NCI-H2196 treated with DMSO at 0.1 percent for 48 hours (cell line): ENCODE results near the gene UTP14A.
"Not testable (repeated sequence)": the region's sequence is repeated elsewhere in the genome, so short reads cannot be mapped to it uniquely, and the experiment has no call there.

Experiments used
- DNase-seq: peaks from one replicate; lab custom pipeline; 2025; ENCODE audit not compliant: unreplicated experiment; lab: John Stamatoyannopoulos, UW

The UTP14A gene, protein sequence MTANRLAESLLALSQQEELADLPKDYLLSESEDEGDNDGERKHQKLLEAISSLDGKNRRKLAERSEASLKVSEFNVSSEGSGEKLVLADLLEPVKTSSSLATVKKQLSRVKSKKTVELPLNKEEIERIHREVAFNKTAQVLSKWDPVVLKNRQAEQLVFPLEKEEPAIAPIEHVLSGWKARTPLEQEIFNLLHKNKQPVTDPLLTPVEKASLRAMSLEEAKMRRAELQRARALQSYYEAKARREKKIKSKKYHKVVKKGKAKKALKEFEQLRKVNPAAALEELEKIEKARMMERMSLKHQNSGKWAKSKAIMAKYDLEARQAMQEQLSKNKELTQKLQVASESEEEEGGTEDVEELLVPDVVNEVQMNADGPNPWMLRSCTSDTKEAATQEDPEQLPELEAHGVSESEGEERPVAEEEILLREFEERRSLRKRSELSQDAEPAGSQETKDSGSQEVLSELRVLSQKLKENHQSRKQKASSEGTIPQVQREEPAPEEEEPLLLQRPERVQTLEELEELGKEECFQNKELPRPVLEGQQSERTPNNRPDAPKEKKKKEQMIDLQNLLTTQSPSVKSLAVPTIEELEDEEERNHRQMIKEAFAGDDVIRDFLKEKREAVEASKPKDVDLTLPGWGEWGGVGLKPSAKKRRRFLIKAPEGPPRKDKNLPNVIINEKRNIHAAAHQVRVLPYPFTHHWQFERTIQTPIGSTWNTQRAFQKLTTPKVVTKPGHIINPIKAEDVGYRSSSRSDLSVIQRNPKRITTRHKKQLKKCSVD

DNA sequence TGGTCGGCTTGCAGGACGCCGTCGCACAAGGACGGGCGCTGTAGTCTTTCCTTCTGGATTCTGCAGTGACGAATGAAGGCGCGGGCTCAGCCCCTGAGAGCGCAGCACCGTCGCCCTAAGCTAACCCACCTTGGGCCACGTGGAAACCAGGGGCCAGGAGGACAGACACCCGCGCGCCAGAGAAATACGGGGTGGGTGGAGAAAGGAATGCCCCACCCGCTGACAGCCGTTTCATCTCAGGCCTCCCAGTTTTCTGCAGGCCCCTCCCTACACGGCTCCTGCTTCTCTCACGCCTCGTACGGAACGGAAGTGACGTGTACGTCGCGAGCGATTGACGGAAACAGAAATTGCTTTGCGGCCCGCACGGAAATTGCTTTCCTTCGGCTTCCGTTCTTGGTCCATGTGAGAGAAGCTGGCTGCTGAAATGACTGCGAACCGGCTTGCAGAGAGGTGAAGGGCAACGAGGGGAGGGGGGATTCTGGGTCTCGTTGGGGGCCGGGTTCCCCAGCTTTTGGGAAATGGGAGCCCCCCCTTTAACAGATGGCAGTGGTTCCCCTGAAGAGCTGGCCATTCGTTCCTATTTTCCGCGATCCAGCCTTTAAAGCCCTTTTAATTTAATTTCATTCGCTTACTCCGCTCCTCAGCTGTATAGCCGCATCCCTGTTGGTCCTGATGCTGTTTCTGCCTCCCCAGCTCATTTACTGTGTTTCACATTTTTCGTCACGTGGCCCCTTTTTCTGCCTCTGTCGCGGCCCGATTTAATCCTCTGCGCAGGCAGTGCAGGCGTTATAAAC lies at the start of gene UTP14A:
TSS of gene UTP14A (plus strand) at position 378 of the 794 bp plus-strand sequence. CDS start at position 425, 47 bp downstream.
- peak; percentile 77 for DNase-seq

DNA sequence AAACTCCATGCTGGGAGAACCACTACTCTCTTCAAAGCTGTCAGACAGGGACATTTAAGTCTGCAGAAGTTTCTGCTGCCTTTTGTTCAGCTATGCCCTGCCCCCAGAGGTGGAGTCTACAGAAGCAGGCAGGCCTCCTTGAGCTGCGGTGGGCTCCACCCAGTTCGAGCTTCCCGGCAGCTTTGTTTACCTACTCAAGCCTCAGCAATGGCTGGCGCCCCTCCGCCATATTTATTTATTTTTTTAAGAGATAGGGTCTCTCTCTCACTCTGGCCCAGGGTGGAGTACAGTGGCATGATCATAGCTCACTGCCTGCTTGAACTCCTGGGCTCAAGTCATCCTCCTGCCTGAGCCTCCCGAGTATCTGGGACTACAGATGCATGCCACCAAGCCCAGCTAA lies 46.8 kb upstream of the UTP14A start:
- not testable (repeated sequence) for DNase-seq

GRCh38 chrX:129866321-129866720 lies 39.6 kb upstream of the UTP14A start:
- not testable (repeated sequence) for DNase-seq

DNA sequence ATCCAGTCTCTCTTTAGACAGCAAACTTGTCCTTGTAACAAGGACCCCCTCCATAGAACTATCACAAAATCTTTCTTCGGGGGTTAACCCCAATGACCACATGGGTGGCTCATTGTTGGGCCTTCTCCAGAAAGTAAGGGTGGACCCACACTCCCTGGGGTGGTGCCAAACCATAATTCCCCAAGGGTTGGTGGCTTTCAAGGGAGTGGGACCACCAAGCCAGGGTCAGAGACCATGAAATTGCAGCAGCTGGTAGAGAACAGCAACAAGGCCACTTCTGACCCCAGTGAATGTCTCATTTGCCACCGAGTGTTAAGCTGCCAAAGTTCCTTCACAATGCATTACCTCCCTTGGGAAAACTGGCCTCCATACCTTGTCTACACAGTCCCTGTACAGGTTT lies 33.4 kb upstream of the UTP14A start:
- DNase-seq = no peak

DNA sequence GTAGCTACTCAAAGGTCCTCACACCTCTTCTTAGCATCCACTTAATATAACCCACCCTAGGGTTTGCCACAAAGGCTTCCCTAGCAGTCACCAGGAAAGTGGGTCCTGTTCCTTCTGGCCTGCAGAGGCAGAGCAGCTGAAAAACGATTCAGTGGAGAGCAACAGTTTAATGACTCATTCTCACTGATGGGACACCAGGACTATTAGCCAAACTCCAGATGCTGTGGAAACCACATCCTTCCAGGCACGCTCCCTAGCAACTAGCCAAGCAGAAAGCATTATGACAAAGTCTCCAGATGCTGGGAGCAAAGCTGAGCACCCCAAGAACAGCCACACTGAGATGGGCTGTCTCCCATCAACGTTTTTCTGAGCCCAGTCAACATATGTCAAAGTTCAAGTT lies 30.3 kb upstream of the UTP14A start:
- no peak for DNase-seq

DNA sequence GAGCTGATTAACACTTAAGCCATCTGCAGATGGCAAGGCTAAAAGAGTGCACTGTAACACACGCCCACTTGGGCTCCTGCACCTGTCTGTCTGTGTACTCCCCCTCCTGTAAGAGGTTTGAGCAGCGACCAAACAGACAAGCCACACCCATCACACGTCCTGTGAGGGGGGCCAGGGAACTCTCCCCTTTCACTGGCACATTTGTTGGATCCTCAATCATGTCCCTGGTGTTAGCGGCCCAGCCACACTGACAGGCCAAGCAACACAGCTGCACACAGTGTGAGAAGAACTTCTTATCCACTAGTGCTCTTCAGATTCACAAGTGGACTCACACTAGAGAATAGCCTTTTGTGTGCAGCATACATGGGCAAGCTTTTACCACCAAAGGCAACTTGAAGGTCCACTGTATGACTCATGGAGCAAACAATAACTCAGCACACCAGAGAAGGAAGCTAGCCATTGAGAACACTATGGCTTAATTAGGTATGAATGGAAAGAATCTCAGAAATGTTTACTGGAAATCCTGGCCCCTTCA lies 29.1 kb upstream of the UTP14A start:
- DNase-seq = peak; percentile 46

DNA sequence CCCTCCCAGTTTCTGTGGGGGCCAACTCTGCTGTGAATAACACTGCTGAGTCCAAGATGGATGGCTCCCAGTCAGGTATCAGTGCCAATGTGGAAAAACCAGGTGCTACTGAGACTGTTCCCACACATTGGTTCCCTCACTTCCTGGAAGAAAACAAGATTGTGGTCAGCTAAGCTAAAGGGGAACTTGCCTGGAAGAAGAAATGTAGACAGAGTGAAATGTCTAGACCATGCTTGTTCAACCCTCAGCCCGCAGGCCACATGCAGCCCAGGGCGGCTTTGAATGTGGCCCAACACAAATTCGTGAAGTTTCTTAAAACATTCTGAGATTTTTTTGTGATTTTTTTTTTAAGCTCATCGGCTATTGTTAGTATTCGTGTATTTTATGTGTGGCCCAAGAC lies 28.6 kb upstream of the UTP14A start:
- no peak for DNase-seq

DNA sequence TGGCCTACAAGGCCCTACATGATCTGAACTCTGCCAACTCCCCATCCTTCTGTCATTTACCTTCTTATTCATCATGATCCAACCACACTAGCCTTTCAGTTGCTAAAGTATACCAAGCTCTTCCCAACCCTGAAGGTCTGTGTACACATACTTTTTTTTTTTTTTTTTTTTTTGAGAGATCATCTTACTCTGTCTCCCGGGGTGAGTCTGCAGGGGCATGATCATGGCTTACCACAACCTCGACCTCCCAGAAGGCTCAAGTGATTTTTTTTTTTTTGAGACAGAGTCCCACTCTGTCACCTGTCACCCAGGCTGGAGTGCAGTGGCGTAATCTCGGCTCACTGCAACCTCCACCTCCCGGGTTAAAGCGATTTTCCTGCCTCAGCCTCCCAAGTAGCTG lies 5.9 kb upstream of the UTP14A start:
- no peak for DNase-seq

- DNase-seq = no peak
Measured at GRCh38 chrX:129908636-129909035, 2.7 kb downstream of the UTP14A start.

GRCh38 chrX:129925305-129926092 lies 19.5 kb downstream of the UTP14A start:
- peak; percentile 30 for DNase-seq

GRCh38 chrX:129930941-129931410 lies 25.0 kb downstream of the UTP14A start:
- no peak for DNase-seq

GRCh38 chrX:129931411-129932015 lies 25.5 kb downstream of the UTP14A start:
- DNase-seq = peak; percentile 70

GRCh38 chrX:129932016-129932820 lies 26.3 kb downstream of the UTP14A start:
- DNase-seq = peak; percentile 63

DNA sequence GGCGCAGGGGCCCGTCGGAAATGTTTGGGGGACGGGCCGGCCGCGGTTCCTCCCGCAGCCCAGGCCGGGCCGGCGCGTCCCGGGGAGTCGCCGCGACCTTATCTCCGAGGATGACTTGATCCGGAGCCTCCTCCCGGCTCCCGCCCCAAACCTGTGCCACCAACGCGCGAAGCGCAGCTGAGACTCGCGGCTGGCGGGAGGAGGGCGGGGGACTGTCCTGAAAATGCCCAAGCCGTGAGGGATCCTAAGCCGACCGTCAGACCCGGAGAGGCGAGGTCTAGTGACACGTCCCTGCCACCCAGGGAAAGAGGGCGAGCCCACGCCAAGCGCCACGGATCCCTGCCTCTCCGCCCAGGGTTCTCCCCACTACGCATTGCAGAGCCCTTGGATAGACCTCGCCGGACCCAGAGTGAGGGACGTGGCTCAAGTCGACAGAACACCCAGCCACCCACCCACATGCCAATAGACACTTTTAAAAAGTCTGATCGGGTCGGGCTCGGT lies 26.9 kb downstream of the UTP14A start:
- DNase-seq = no peak

DNA sequence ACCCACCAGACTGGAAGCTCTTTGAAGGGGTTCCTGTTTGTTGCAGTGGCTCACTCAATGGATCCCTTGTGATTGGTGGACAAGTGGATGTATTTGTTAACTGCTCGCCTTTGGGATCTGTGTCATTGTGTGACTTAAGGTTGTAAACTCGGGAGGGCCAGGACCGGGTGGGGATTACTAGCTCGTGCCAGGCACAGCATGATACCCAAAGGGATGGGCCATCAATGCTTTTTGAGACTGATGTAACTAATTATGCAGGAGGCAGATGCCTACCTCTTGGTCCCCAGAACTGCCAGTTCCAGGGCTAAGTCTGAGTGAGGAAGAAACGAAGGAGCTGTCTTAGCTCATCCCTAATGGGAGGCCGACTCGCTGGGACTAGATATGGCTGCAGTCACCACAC lies 27.7 kb downstream of the UTP14A start:
- no peak for DNase-seq

DNA sequence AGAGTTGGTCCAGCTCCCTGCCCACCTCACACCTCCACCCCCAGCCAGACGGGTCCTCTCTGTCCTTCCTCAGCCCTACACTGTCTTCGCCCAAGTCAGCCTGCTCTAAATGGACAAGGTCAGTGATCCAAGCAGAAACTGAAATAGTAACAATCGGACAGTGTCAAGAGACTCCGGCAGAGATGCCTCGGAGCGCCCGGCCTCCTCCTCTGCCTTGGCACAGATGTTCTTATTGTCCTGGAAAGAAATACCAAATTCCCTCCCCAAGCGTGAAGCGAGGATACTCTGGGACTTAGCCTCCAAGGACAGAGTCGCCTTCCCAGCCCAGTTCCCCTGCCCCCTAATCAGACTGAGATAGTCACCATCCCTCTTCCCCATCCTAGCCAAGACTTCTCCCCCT lies 28.5 kb downstream of the UTP14A start:
- no peak for DNase-seq

- DNase-seq = no peak
Measured at GRCh38 chrX:129934952-129935351, 29.0 kb downstream of the UTP14A start.

DNA sequence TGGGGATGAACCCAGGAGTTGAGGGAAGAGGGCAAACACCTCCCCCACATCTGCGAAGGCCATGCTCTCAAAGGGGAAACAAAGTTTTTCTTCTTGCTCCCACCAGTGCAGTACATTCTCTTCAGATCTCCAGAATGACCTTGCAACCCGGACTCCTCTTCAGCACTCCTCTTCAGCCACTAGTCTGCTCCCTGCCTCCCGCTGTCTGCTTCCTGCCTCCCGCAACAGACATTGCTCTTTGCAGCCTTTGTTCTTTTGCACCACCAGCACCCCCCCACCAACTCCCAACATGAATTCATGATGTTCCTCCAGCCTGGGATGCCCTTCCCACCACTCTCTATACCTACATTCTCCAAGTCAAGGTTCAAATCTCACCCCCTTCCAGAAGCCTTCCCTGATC lies 32.1 kb downstream of the UTP14A start:
- no peak for DNase-seq

- DNase-seq = no peak
Measured at GRCh38 chrX:129939986-129940385, 34.0 kb downstream of the UTP14A start.
